Measurements from ENCODE around the gene CDC23. TPM values are rescaled to one million over a fixed set of nuclear protein-coding genes. Genes with fewer than 3 reads are reported as not detected.

CDC23 gene
- total RNA-seq, 1 experiment from 2014 or later, result 41.3 TPM

DNA sequence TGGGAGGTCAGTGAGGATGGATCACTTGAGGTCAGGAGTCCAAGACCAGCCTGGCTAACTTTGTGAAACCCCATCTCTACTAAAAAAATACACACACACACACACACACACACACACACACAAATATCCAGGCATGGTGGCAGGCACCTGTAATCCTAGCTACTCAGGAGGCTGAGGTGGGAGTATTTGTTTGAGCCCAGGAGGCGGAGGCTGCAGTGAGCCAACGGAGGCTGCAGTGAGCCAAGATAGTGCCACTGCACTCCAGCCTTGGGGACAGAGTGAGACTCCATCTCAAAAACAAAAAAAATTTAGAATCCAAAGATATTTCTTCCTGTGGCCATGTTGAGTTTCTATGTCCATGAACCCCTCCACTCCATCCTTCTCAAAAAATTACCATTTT lies 21.5 kb upstream of the CDC23 start:
- Histone ChIP-seq H3K27ac (ENCODE audit: insufficient read length, low read depth, low read length) (no peak overlapping the region), H3K27me3 (ENCODE audit: insufficient read depth, low read length) (no peaks in the 10 kb centered on the region), H3K23ac (ENCODE audit: insufficient read length, low read depth, low read length) (no peak overlapping the region), H3K56ac (ENCODE audit: insufficient read length, low read depth, low read length) (no peak overlapping the region), H3K79me2 (ENCODE audit: insufficient read depth, low read length) (no peaks in the 10 kb centered on the region), H3K4me1 (ENCODE audit: insufficient read depth, low read length) (no peaks in the 10 kb centered on the region), H4K5ac (ENCODE audit: insufficient read length, low read depth, low read length) (no peak overlapping the region), H2BK15ac (ENCODE audit: low read depth, low read length) (no peak overlapping the region), H3T11ph (ENCODE audit: low read length) (no peak overlapping the region), H3K18ac (ENCODE audit: insufficient read length, low read depth, low read length) (no peak overlapping the region), H2AFZ (ENCODE audit: low read length) (no peak overlapping the region), H3K4ac (ENCODE audit: low read depth, low read length) (no peak overlapping the region), H4K91ac (ENCODE audit: insufficient read length, low read depth, low read length) (no peak overlapping the region), H2AK5ac (ENCODE audit: insufficient read length, low read length) (no peak overlapping the region), H3K79me1 (ENCODE audit: insufficient read depth, low read depth, low read length, poor library complexity, severe bottlenecking) (no peaks in the 10 kb centered on the region), H2BK120ac (ENCODE audit: low read depth, low read length, poor library complexity, severe bottlenecking) (no peak overlapping the region), H2BK12ac (ENCODE audit: insufficient read length, low read depth, low read length) (no peak overlapping the region), H3K9me3 (ENCODE audit: control insufficient read depth, low read depth, low read length) (no peaks in the 10 kb centered on the region), H3K23me2 (ENCODE audit: insufficient read length, low read depth, low read length, poor library complexity, severe bottlenecking) (no peaks in the 10 kb centered on the region), H4K8ac (replicated peaks; ENCODE audit: insufficient read length, low read depth, low read length) (no peak overlapping the region), H3K9ac (ENCODE audit: extremely low read depth, insufficient read length, low read length) (no peak overlapping the region), H2BK20ac (ENCODE audit: low read depth, low read length, poor library complexity, severe bottlenecking) (no peak overlapping the region), H2BK5ac (ENCODE audit: insufficient read length, low read length) (no peak overlapping the region), H3K4me2 (ENCODE audit: insufficient read depth, insufficient read length, low read length) (no peak overlapping the region), H4K20me1 (ENCODE audit: control insufficient read depth, insufficient read depth, insufficient read length) (no peaks in the 10 kb centered on the region), H3K14ac (ENCODE audit: insufficient read depth, low read length) (no peak overlapping the region)
- no CpG with 5 or more reads among the region's 2 CpGs for WGBS (ENCODE audit: extremely low coverage, insufficient read length, low lambda C conversion rate)
- DNase-seq, result no peak
- no peaks in the 10 kb centered on the region for H3K36me3 Mint-ChIP-seq (ENCODE audit: insufficient read depth in 1 of 3, low read depth in 3 of 3)
- no peaks in the 10 kb centered on the region for H3K4me1 Mint-ChIP-seq
- TF ChIP-seq, protein P1, sequence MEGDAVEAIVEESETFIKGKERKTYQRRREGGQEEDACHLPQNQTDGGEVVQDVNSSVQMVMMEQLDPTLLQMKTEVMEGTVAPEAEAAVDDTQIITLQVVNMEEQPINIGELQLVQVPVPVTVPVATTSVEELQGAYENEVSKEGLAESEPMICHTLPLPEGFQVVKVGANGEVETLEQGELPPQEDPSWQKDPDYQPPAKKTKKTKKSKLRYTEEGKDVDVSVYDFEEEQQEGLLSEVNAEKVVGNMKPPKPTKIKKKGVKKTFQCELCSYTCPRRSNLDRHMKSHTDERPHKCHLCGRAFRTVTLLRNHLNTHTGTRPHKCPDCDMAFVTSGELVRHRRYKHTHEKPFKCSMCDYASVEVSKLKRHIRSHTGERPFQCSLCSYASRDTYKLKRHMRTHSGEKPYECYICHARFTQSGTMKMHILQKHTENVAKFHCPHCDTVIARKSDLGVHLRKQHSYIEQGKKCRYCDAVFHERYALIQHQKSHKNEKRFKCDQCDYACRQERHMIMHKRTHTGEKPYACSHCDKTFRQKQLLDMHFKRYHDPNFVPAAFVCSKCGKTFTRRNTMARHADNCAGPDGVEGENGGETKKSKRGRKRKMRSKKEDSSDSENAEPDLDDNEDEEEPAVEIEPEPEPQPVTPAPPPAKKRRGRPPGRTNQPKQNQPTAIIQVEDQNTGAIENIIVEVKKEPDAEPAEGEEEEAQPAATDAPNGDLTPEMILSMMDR (conservative IDR thresholded peaks at IDR 0.05), result no peak
- H3K27ac Mint-ChIP-seq, result no peak overlapping the region
- no peak overlapping the region for H3K4me3 Mint-ChIP-seq
- no peaks in the 10 kb centered on the region for H3K9me3 Mint-ChIP-seq
- peaks cover 15% of the 10 kb centered on the region for H3K27me3 Mint-ChIP-seq (ENCODE audit: low read depth)

Measured in H9 (cell line).